ENCODE results near the gene SORCS2. TPM values are rescaled to one million over a fixed set of nuclear protein-coding genes. Genes with fewer than 3 reads are reported as not detected.

The SORCS2 gene
- total and polyA plus RNA-seq, 2 of the 13 experiments (the other 11 are each of a cell fraction or from before 2014, with no cell fraction given): 0.82 to 1.0 TPM

- no peak for TF ChIP-seq ZNF432 (CRISPR knock-in tag; IDR thresholded peaks at IDR 0.05; ENCODE audit: borderline replicate concordance)
- TF ChIP-seq ZSCAN21 (CRISPR knock-in tag; IDR thresholded peaks at IDR 0.05; ENCODE audit: borderline replicate concordance): no peak
- TF ChIP-seq SP4 (CRISPR knock-in tag; IDR thresholded peaks at IDR 0.05): no peak
- TF ChIP-seq, protein P1, sequence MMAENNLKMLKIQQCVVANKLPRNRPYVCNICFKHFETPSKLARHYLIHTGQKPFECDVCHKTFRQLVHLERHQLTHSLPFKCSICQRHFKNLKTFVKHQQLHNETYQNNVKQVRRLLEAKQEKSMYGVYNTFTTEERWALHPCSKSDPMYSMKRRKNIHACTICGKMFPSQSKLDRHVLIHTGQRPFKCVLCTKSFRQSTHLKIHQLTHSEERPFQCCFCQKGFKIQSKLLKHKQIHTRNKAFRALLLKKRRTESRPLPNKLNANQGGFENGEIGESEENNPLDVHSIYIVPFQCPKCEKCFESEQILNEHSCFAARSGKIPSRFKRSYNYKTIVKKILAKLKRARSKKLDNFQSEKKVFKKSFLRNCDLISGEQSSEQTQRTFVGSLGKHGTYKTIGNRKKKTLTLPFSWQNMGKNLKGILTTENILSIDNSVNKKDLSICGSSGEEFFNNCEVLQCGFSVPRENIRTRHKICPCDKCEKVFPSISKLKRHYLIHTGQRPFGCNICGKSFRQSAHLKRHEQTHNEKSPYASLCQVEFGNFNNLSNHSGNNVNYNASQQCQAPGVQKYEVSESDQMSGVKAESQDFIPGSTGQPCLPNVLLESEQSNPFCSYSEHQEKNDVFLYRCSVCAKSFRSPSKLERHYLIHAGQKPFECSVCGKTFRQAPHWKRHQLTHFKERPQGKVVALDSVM (CRISPR knock-in tag; IDR thresholded peaks at IDR 0.05): peak; percentile 53; the same call in 1 of the 2 replicates
- no peak for TF ChIP-seq BCLAF1 (IDR thresholded peaks at IDR 0.05)
- TF ChIP-seq, protein P2, sequence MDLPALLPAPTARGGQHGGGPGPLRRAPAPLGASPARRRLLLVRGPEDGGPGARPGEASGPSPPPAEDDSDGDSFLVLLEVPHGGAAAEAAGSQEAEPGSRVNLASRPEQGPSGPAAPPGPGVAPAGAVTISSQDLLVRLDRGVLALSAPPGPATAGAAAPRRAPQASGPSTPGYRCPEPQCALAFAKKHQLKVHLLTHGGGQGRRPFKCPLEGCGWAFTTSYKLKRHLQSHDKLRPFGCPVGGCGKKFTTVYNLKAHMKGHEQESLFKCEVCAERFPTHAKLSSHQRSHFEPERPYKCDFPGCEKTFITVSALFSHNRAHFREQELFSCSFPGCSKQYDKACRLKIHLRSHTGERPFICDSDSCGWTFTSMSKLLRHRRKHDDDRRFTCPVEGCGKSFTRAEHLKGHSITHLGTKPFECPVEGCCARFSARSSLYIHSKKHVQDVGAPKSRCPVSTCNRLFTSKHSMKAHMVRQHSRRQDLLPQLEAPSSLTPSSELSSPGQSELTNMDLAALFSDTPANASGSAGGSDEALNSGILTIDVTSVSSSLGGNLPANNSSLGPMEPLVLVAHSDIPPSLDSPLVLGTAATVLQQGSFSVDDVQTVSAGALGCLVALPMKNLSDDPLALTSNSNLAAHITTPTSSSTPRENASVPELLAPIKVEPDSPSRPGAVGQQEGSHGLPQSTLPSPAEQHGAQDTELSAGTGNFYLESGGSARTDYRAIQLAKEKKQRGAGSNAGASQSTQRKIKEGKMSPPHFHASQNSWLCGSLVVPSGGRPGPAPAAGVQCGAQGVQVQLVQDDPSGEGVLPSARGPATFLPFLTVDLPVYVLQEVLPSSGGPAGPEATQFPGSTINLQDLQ (CRISPR knock-in tag; IDR thresholded peaks at IDR 0.05): no peak
- TF ChIP-seq PATZ1 (CRISPR knock-in tag; IDR thresholded peaks at IDR 0.05): peak; percentile 86
- no peak for TF ChIP-seq ZNF776 (CRISPR knock-in tag; IDR thresholded peaks at IDR 0.05)
- TF ChIP-seq MED13 (CRISPR knock-in tag; IDR thresholded peaks at IDR 0.05): no peak
- TF ChIP-seq ZMAT5 (CRISPR knock-in tag; IDR thresholded peaks at IDR 0.05; ENCODE audit: borderline replicate concordance, low read depth): no peak
- TF ChIP-seq ZBTB37 (CRISPR knock-in tag; IDR thresholded peaks at IDR 0.05): 0 out of 2 replicates have a peak, but pooled peaks have one; percentile 31
- no peak for TF ChIP-seq MBD4 (IDR thresholded peaks at IDR 0.05; ENCODE audit: borderline replicate concordance, low read length)
- no peak for TF ChIP-seq CENPT (CRISPR knock-in tag; IDR thresholded peaks at IDR 0.05; ENCODE audit: low read depth)
- TF ChIP-seq SNAI1 (CRISPR knock-in tag; IDR thresholded peaks at IDR 0.05; ENCODE audit: borderline replicate concordance): no peak
- no peak for TF ChIP-seq ZNF383 (CRISPR knock-in tag; IDR thresholded peaks at IDR 0.05; ENCODE audit: borderline replicate concordance)
Observed at GRCh38 chr4:7159923-7160322, 32.4 kb upstream of the SORCS2 start (continued).
